Vagina (tissue), 2 donors: ENCODE results near the gene GLIPR1L2. TPM values are rescaled to one million over a fixed set of nuclear protein-coding genes. Genes with fewer than 3 reads are reported as not detected.
A peak's percentile ranks its signal among the peaks of the same experiment; 100 is the strongest.
"Not testable (repeated sequence)": the region's sequence is repeated elsewhere in the genome, so short reads cannot be mapped to it uniquely, and the experiment has no call there.

Experiments used
- DNase-seq, 2 donors: peaks; one replicate each; pipeline ENCODE4 v3.0.0-alpha.2; 2017; ENCODE audit errors: extremely low spot score in 2 of 2
- H3K27ac ChIP-seq: fragments of 200-600 bp; sonication (generic); one replicate; pipeline ENCODE4 v1.5.1; 2019
- H3K27me3 ChIP-seq: fragments of 200-600 bp; sonication (generic); one replicate; pipeline ENCODE4 v1.5.1; 2019
- H3K36me3 ChIP-seq, 2 donors: fragments of 200-600 bp; sonication (generic); one replicate each; pipeline ENCODE4 v1.5.1; 2017 to 2019
- H3K4me1 ChIP-seq: fragments of 200-600 bp; sonication (generic); one replicate; pipeline ENCODE4 v1.5.1; 2019
- H3K4me3 ChIP-seq, 2 donors: fragments of 200-600 bp; sonication (generic); 1 replicate in 1 of 2; 2 replicates in 1 of 2; pipeline ENCODE4 v1.5.1; 2016 to 2019
- H3K9me3 ChIP-seq: fragments of 200-600 bp; sonication (generic); one replicate; pipeline ENCODE4 v1.5.1; 2019
- CTCF ChIP-seq, 3 experiments: fragments of 450-650 bp in 2 of 3; fragments of 200-600 bp in 1 of 3; sonication (generic) in 1 of 3; IDR thresholded peaks; one replicate each; pipeline ENCODE4 v1.5.1; 2017 to 2019; ENCODE audit warnings: antibody characterized with exemption in 3 of 3, mild to moderate bottlenecking in 2 of 3, moderate library complexity in 2 of 3
- POLR2A ChIP-seq, 2 donors: fragments of 450-650 bp; IDR thresholded peaks; one replicate each; pipeline ENCODE4 v1.6.1; 2017; ENCODE audit warnings: antibody characterized with exemption in 2 of 2, mild to moderate bottlenecking in 2 of 2, moderate library complexity in 2 of 2
- POLR2AphosphoS5 ChIP-seq, 2 donors: sonication (generic); formaldehyde crosslinking; IDR thresholded peaks; one replicate each; pipeline ENCODE4 v1.9.0; 2017; ENCODE audit warnings: antibody characterized with exemption in 2 of 2, mild to moderate bottlenecking in 2 of 2, low read depth in 1 of 2; ENCODE audit not compliant: insufficient read depth in 1 of 2
- intact Hi-C: fragments of 100-400 bp; cut with DNase I; formaldehyde crosslinking; loops from one replicate; pipeline ENCODE4 v1.15.1; 2023
- total RNA-seq: library from RNA; depleted of rRNA; stranded (reverse); fragments of >200 nt; gene quantifications from one replicate; pipeline ENCODE4 v1.2.3, GENCODE V29; 2016

Gene GLIPR1L2
- 1.2 TPM for total RNA-seq

GRCh38 chr12:75390899-75391538 is at the start of gene GLIPR1L2:
Gene GLIPR1L2, plus strand, starts transcription at chr12:75391089. Its CDS starts 28 bp downstream, at chr12:75391117.
- H3K27ac ChIP-seq, result peak within 1 kb of the TSS; percentile 80
- intact Hi-C loops, result no loop called here
- TF ChIP-seq CTCF (IDR thresholded peaks at IDR 0.05) (peak; percentile 28 to 71 (median 56)), POLR2A (IDR thresholded peaks at IDR 0.05) (peak in 1 of 2 donors; percentile 82), POLR2AphosphoS5 (IDR thresholded peaks at IDR 0.05; ENCODE audit: insufficient read depth in 1 of 2, low read depth in 1 of 2) (peak; percentile 97 to 98)

GRCh38 chr12:75341873-75342272 is 49.0 kb upstream of the GLIPR1L2 start:
- Histone ChIP-seq H3K36me3 (no peaks in the 10 kb centered on the region), H3K4me1 (no peaks in the 10 kb centered on the region), H3K4me3 (no peak overlapping the region), H3K27me3 (no peaks in the 10 kb centered on the region), H3K27ac (no peak overlapping the region), H3K9me3 (no peaks in the 10 kb centered on the region)
- TF ChIP-seq POLR2AphosphoS5 (IDR thresholded peaks at IDR 0.05; ENCODE audit: insufficient read depth in 1 of 2, low read depth in 1 of 2) (no peak), POLR2A (IDR thresholded peaks at IDR 0.05) (no peak), CTCF (IDR thresholded peaks at IDR 0.05) (no peak)
- no peak for DNase-seq
- intact Hi-C loops, result no loop called here

More at GRCh38 chr12:75390899-75391538, at the start of gene GLIPR1L2:
- H3K36me3 ChIP-seq, result no peaks in the 10 kb centered on the region
- H3K4me1 ChIP-seq, result peaks cover 29% of the 10 kb centered on the region
- DNase-seq, result peak in 1 of 2 donors; percentile 97
- no peaks in the 10 kb centered on the region for H3K27me3 ChIP-seq
- H3K9me3 ChIP-seq, result no peaks in the 10 kb centered on the region
- peak within 1 kb of the TSS; percentile 52 to 67 for H3K4me3 ChIP-seq

- intact Hi-C loops, result no loop called here
- no peaks in the 10 kb centered on the region for H3K36me3 ChIP-seq
- no peaks in the 10 kb centered on the region for H3K27me3 ChIP-seq
- H3K9me3 ChIP-seq, result no peaks in the 10 kb centered on the region
- H3K27ac ChIP-seq, result no peak overlapping the region
- no peak for TF ChIP-seq POLR2AphosphoS5 (IDR thresholded peaks at IDR 0.05; ENCODE audit: insufficient read depth in 1 of 2, low read depth in 1 of 2)
- no peak for TF ChIP-seq POLR2A (IDR thresholded peaks at IDR 0.05)
- TF ChIP-seq CTCF (IDR thresholded peaks at IDR 0.05), result no peak
- no peaks in the 10 kb centered on the region for H3K4me1 ChIP-seq
- no peak for DNase-seq
- H3K4me3 ChIP-seq, result no peak overlapping the region
Measured at GRCh38 chr12:75345531-75345930, 45.4 kb upstream of the GLIPR1L2 start.

- intact Hi-C loops, H3K4me1 ChIP-seq, H3K27me3 ChIP-seq, H3K27ac ChIP-seq, H3K36me3 ChIP-seq, DNase-seq, H3K4me3 ChIP-seq, H3K9me3 ChIP-seq: not testable (repeated sequence)
Measured at GRCh38 chr12:75346215-75346614, 44.7 kb upstream of the GLIPR1L2 start.

- intact Hi-C loops, result no loop called here
- no peak for DNase-seq
- TF ChIP-seq POLR2A (IDR thresholded peaks at IDR 0.05) (no peak), POLR2AphosphoS5 (IDR thresholded peaks at IDR 0.05; ENCODE audit: insufficient read depth in 1 of 2, low read depth in 1 of 2) (no peak), CTCF (IDR thresholded peaks at IDR 0.05) (no peak)
- Histone ChIP-seq H3K36me3 (no peaks in the 10 kb centered on the region), H3K4me3 (no peak overlapping the region), H3K4me1 (no peaks in the 10 kb centered on the region), H3K9me3 (no peaks in the 10 kb centered on the region), H3K27me3 (no peaks in the 10 kb centered on the region), H3K27ac (no peak overlapping the region)
Measured at GRCh38 chr12:75349946-75350345, 40.9 kb upstream of the GLIPR1L2 start.
